GM12874 (cell line): ENCODE measurements around the gene OR10H5.

Experiments used
- TF ChIP-seq, protein P1 (sequence below): IDR thresholded peaks from 2 replicates; pipeline ENCODE4 v1.5.1; 2011; ENCODE audit warnings: low read depth, mild to moderate bottlenecking, control low read depth, low read length, moderate library complexity; ENCODE audit not compliant: insufficient read depth

OR10H5 gene

DNA sequence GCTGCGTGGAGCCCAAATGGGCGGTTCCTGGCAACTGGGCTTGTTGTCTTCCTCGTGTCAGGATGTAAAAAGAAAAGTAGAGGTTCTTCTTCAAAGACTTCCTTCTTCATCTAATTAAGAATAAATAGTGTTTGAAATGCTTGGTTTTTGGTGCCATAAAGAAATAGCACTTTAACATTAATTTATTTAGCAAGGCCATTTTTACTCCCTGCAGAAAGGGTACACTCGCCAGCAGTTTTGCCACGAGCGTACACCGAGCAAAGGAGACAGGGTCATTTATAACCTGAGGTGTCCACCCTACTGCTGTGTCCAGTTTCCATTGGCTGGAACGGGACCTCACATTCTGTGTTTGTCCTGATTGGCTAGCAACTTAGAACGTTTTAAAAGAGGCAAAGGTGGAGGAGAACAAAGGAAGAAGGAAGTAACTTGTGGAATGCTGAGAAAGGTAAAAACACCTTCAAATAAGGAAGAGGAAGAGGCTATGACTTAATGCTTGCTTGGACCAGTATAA lies 49.8 kb downstream of the OR10H5 start:
- TF ChIP-seq, protein P1, sequence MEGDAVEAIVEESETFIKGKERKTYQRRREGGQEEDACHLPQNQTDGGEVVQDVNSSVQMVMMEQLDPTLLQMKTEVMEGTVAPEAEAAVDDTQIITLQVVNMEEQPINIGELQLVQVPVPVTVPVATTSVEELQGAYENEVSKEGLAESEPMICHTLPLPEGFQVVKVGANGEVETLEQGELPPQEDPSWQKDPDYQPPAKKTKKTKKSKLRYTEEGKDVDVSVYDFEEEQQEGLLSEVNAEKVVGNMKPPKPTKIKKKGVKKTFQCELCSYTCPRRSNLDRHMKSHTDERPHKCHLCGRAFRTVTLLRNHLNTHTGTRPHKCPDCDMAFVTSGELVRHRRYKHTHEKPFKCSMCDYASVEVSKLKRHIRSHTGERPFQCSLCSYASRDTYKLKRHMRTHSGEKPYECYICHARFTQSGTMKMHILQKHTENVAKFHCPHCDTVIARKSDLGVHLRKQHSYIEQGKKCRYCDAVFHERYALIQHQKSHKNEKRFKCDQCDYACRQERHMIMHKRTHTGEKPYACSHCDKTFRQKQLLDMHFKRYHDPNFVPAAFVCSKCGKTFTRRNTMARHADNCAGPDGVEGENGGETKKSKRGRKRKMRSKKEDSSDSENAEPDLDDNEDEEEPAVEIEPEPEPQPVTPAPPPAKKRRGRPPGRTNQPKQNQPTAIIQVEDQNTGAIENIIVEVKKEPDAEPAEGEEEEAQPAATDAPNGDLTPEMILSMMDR, result no peak

GRCh38 chr19:15838351-15838750 lies 50.9 kb downstream of the OR10H5 start:
- TF ChIP-seq, protein P1, result no peak

DNA sequence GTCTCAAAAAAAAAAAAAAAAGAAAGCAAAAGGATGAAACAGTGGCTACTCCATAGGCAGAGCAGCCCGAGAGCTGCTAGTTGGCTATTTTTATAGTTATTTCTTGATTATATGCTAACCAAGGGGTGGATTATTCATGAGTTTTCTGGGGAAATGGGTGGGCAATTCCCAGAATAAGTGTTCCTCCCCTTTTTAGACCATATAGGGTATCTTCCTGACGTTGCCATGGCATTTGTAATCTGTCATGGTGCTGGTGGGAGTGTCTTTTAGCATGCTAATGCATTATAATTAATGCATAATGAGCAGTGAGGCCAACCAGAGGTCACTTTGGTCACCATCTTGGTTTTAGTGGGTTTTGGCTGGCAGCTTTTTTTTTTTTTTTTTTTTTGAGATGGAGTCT lies 53.4 kb downstream of the OR10H5 start:
- TF ChIP-seq, protein P1, result no peak

DNA sequence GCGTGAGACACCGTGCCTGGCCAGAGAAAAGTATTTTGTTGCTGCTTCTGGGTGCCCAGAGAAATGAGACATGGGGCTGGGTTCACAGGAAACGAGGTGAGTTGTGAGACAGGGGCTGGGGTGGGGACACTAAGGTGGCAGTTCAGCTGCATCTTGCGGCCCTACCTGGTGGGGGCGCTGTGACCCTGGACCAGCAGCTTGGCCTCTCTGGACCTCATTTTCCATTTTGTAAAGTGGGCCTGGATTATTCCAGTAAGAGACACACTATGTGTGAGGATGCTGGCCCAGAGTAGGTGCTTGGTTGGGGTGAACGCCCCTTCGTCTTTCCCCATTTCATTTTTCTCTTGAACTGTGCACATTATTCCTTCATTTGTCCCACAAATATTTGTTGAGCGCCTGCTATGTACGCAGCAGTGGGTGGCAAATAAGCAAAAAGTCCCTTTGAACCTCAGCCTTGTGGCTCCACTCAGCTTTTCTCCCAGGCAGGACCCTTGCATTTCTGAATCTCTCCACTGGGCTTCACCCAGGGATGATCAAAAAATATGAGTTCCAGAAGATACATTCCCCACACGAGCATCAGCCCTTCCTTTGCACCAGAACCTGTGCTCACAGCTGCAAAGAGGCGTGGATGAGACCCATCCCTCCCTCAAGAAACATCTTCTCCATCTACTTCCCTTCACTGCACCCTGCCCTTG lies 54.6 kb downstream of the OR10H5 start:
- TF ChIP-seq, protein P1, result peak; percentile 40

DNA sequence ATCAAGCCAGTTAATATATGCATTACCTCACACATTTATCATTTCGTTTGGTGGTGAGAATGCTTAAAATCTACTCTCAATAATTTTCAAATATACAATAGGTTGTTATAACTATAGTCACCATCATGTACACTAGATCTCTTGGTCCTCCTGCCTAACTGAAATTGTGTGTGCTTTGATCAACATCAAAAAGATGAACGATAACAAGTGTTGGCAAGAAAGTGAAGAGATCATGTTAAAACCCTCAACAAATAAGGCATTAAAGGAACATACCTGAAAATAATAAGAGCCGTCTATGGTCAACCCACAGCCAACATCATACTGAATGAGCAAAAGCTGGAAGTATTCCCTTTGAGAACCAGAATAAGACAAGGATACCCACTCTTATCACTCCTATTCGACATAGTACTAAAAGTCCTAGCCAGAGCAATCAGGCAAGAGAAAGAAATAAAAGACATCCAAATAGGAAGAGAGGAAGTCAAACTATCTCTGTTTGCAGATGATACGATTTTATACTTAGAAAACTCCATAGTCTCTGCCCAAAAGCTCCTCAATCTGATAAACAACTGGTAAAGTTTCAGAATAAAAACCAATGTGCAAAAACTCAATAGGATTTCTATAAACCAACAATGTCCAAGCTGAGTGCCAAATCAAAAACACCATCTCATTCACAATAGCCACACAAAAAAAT lies 55.9 kb downstream of the OR10H5 start:
- TF ChIP-seq, protein P1, result no peak

GRCh38 chr19:15846923-15847322 lies 59.5 kb downstream of the OR10H5 start:
- TF ChIP-seq, protein P1, result no peak

- TF ChIP-seq, protein P1, result no peak
Observed at GRCh38 chr19:15850385-15850784, 62.9 kb downstream of the OR10H5 start.
